K562 (cell line): Measurements from ENCODE around the gene KNSTRN. TPM values are rescaled to one million over a fixed set of nuclear protein-coding genes. Genes with fewer than 3 reads are reported as not detected.

Source experiments
- ATAC-seq: fragments of 200-7000 bp; cut with Tn5 transposase; 3 replicates; pipeline ENCODE4 v1.9.1; 2020; ENCODE audit warnings: moderate library complexity
- BruUV-seq: library from RNA; stranded (reverse); fragments of 400-500 nt; replicated peaks from 2 replicates; lab custom pipeline; 2021; lab: Mats Ljungman, UMichigan
- CTCF ChIA-PET: fragments of 300-600 bp; formaldehyde crosslinking; extraction: SDS; loops from one replicate; lab custom pipeline; 2021; ENCODE audit warnings: low intra/inter-chr PET ratio; lab: Yijun Ruan, JAX
- POLR2A ChIA-PET: fragments of 300-600, 350-650 bp; sonication (Branson Sonifier 250); formaldehyde crosslinking; extraction: SDS; loops from one replicate; lab custom pipeline; 2021; ENCODE audit warnings: antibody characterized with exemption, inconsistent platforms; lab: Yijun Ruan, JAX
- DNase-seq, 4 experiments: peaks; one replicate each; pipeline versions ENCODE4 v3.0.0 to v3.0.0-alpha.2; 2011 to 2018; ENCODE audit warnings: low spot score in 3 of 4, mixed read lengths in 3 of 4; ENCODE audit errors: extremely low read depth in 1 of 4
- FAIRE-seq: peaks from 2 replicates; lab custom pipeline; 2011; peaks lifted over from hg19 to GRCh38; lab: Jason Lieb, UNC
- H2AFZ ChIP-seq: 2 replicates; pipeline ENCODE4 v1.6.0; 2011; ENCODE audit warnings: low read depth, low read length, control low read depth, inconsistent platforms
- H3K27ac ChIP-seq: fragments of 200-600 bp; 3 replicates; pipeline ENCODE4 v1.8.0; 2011; ENCODE audit warnings: low read depth, mild to moderate bottlenecking, control low read depth, inconsistent platforms, low read length, moderate library complexity, mixed read lengths; ENCODE audit errors: extremely low read depth
- H3K27me3 ChIP-seq, 2 experiments: fragments of 300-600 bp in 1 of 2; 2 replicates in 1 of 2; 3 replicates in 1 of 2; pipeline versions ENCODE4 v1.6.0 to v1.8.0; 2011; ENCODE audit warnings: inconsistent platforms in 2 of 2, low read length in 2 of 2, mild to moderate bottlenecking in 1 of 2, mixed read lengths in 1 of 2, moderate library complexity in 1 of 2; ENCODE audit not compliant: control insufficient read depth in 2 of 2, insufficient read depth in 2 of 2
- H3K36me3 ChIP-seq: fragments of 300-600 bp; 3 replicates; pipeline ENCODE4 v1.8.0; 2011; ENCODE audit warnings: mild to moderate bottlenecking, low read length, inconsistent platforms; ENCODE audit not compliant: control insufficient read depth, insufficient read depth
- H3K4me1 ChIP-seq, 2 experiments: fragments of 200-600 bp in 1 of 2; replicated peaks in 1 of 2; 2 replicates in 1 of 2; 3 replicates in 1 of 2; pipeline versions ENCODE4 v1.5.1 to v1.8.0; 2011; ENCODE audit warnings: inconsistent platforms in 2 of 2, low read length in 2 of 2, mild to moderate bottlenecking in 1 of 2, mixed read lengths in 1 of 2, moderate library complexity in 1 of 2; ENCODE audit not compliant: control insufficient read depth in 2 of 2, insufficient read depth in 2 of 2
- H3K4me2 ChIP-seq: 2 replicates; pipeline ENCODE4 v1.6.1; 2011; ENCODE audit warnings: low read length, control low read depth, inconsistent platforms, mixed read lengths; ENCODE audit not compliant: insufficient read depth
- H3K4me3 ChIP-seq: fragments of 200-600 bp; sonication (generic), shearing (Covaris generic); 2 replicates; pipeline ENCODE4 v1.5.1; 2016; ENCODE audit warnings: control low read depth, inconsistent platforms
- H3K79me2 ChIP-seq: fragments of 200-600 bp; 3 replicates; pipeline ENCODE4 v1.8.0; 2011; ENCODE audit warnings: low read length, inconsistent platforms; ENCODE audit not compliant: control insufficient read depth, insufficient read depth
- H3K9ac ChIP-seq, 2 experiments: 2 replicates each; pipeline versions ENCODE4 v1.6.0 to v1.6.1; 2011; ENCODE audit warnings: low read depth in 2 of 2, low read length in 2 of 2, control low read depth in 1 of 2, inconsistent platforms in 1 of 2, mild to moderate bottlenecking in 1 of 2, mixed read lengths in 1 of 2; ENCODE audit not compliant: insufficient read depth in 1 of 2
- H3K9me1 ChIP-seq: one replicate; pipeline ENCODE4 v1.6.0; 2011; ENCODE audit warnings: inconsistent platforms, mild to moderate bottlenecking, low read length, moderate library complexity; ENCODE audit not compliant: control insufficient read depth, insufficient read depth
- H3K9me3 ChIP-seq: replicated peaks from 2 replicates; pipeline ENCODE4 v1.5.1; 2011; ENCODE audit warnings: low read depth, low read length, inconsistent platforms; ENCODE audit not compliant: control insufficient read depth, insufficient read depth
- H4K20me1 ChIP-seq: replicated peaks from 2 replicates; pipeline ENCODE4 v1.6.1; 2011; ENCODE audit warnings: low read length, inconsistent platforms, mixed read lengths; ENCODE audit not compliant: control insufficient read depth, insufficient read depth
- NFYB ChIP-seq: IDR thresholded peaks from 2 replicates; pipeline ENCODE4 v1.6.1; 2011; ENCODE audit warnings: mild to moderate bottlenecking, moderate library complexity; ENCODE audit not compliant: insufficient read length; ENCODE audit errors: extremely low read depth
- WGBS: fragments of 100-300 bp; shearing (Covaris generic); methylation state at CpG from one replicate; pipeline ENCODE4 v1.1.6; 2016; ENCODE audit warnings: low coverage, mixed read lengths; ENCODE audit not compliant: insufficient coverage; ENCODE audit errors: missing lambda C conversion rate; 5-methylcytosine and 5-hydroxymethylcytosine counted together
- in situ Hi-C: fragments of 300-500 bp; cut with MboI; formaldehyde crosslinking; loops from 4 replicates; pipeline ENCODE4 v1.15.0; 2018; ENCODE audit warnings: inconsistent platforms, mixed read lengths
- intact Hi-C: fragments of 100-400 bp; cut with micrococcal nuclease; formaldehyde crosslinking; loops from 2 replicates; pipeline ENCODE4 v1.14.2; 2022
- polyA plus RNA-seq, 8 experiments: library from polyadenylated mRNA; depleted of rRNA in 4 of 8; stranded (reverse) in 5 of 8; unstranded in 3 of 8; fragments of >200 nt; fragmentation: Nextera tagmentation in 2 of 8; fragmentation: Illumina TruSeq in 1 of 8; extraction: Ambion mirVana in 2 of 8; extraction: Trizol in 1 of 8; gene quantifications; 2 replicates each; pipeline versions ENCODE4 v1.2.1 to v1.2.3, GENCODE V29; 2011 to 2014; ENCODE audit warnings: inconsistent platforms in 1 of 8, missing spikeins in 1 of 8
- total RNA-seq, 7 experiments: library from RNA; depleted of rRNA in 6 of 7; stranded (reverse); fragments of >200 nt in 6 of 7; fragmentation: Illumina TruSeq in 2 of 7; extraction: Trizol in 2 of 7; gene quantifications; 2 replicates each; pipeline versions ENCODE4 v1.2.1 to v1.2.3, GENCODE V29; 2011 to 2021; ENCODE audit warnings: low replicate concordance in 1 of 7
- TF ChIP-seq, protein P1 (sequence below): sonication (generic); formaldehyde crosslinking; IDR thresholded peaks from 2 replicates; pipeline ENCODE4 v1.8.0; 2022; ENCODE audit warnings: mild to moderate bottlenecking, missing genetic modification reagents, borderline replicate concordance

Gene KNSTRN
- total and polyA plus RNA-seq, 9 of the 15 experiments (the other 6 are each of a cell fraction or from before 2014, with no cell fraction given): 48.7 to 88.2 (median 66.3) TPM

- 59% methylated on average over 6 of the region's 7 CpGs for WGBS
- H3K9ac ChIP-seq: no peak overlapping the region
- H3K36me3 ChIP-seq: peaks cover under 1% of the 10 kb centered on the region; the same call in 1 of the 3 replicates
- no TSS peak for BruUV-seq
- no peaks in the 10 kb centered on the region for H3K27me3 ChIP-seq
- in situ Hi-C loops (no loop called here), intact Hi-C loops (no loop called here)
- no peaks in the 10 kb centered on the region for H3K9me1 ChIP-seq
- no peak overlapping the region for H3K4me3 ChIP-seq
- H3K4me1 ChIP-seq: no peaks in the 10 kb centered on the region
- DNase-seq (no peak), ATAC-seq (no peak; the same call in 2 of the 3 replicates), FAIRE-seq (no peak)
- H3K79me2 ChIP-seq: no peaks in the 10 kb centered on the region
- no peak overlapping the region for H3K27ac ChIP-seq
- H4K20me1 ChIP-seq: no peaks in the 10 kb centered on the region
- no peak overlapping the region for H2AFZ ChIP-seq
- H3K4me2 ChIP-seq: no peak overlapping the region
- ChIA-PET CTCF (no interaction called here), POLR2A (interaction anchor here (0.6 to 1.2 kb wide), 2 partner anchors 22 to 80 kb away, joined by 3 read pairs; no protein-coding TSS in a partner anchor)
- no peaks in the 10 kb centered on the region for H3K9me3 ChIP-seq
- TF ChIP-seq NFYB: peak; percentile 54
- TF ChIP-seq, protein P1, sequence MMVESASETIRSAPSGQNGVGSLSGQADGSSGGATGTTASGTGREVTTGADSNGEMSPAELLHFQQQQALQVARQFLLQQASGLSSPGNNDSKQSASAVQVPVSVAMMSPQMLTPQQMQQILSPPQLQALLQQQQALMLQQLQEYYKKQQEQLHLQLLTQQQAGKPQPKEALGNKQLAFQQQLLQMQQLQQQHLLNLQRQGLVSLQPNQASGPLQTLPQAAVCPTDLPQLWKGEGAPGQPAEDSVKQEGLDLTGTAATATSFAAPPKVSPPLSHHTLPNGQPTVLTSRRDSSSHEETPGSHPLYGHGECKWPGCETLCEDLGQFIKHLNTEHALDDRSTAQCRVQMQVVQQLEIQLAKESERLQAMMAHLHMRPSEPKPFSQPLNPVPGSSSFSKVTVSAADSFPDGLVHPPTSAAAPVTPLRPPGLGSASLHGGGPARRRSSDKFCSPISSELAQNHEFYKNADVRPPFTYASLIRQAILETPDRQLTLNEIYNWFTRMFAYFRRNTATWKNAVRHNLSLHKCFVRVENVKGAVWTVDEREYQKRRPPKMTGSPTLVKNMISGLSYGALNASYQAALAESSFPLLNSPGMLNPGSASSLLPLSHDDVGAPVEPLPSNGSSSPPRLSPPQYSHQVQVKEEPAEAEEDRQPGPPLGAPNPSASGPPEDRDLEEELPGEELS (CRISPR knock-in tag): no peak
Observed at GRCh38 chr15:40399370-40399769, 16.8 kb downstream of the KNSTRN start.
